NCI-H2196 treated with DMSO at 0.1 percent for 48 hours (cell line): ENCODE results near the gene TANK.
"Not testable (repeated sequence)": the region's sequence is repeated elsewhere in the genome, so short reads cannot be mapped to it uniquely, and the experiment has no call there.

Experiments used
- DNase-seq: peaks from one replicate; lab custom pipeline; 2025; ENCODE audit not compliant: unreplicated experiment; lab: John Stamatoyannopoulos, UW

TANK gene

GRCh38 chr2:161160226-161161073 is at the start of gene TANK:
TSS of gene TANK (plus strand) at chr2:161160428. CDS start at chr2:161179663, 19,235 bp downstream.
- DNase-seq, result peak; percentile 90

- DNase-seq, result no peak
These were observed 48.7 kb upstream of the TANK start for GRCh38 chr2:161111531-161111930.

- DNase-seq, result no peak
These were observed 47.3 kb upstream of the TANK start for GRCh38 chr2:161112908-161113307.

- no peak for DNase-seq
These were observed 46.3 kb upstream of the TANK start for GRCh38 chr2:161113693-161114575.

- no peak for DNase-seq
These were observed 45.0 kb upstream of the TANK start for GRCh38 chr2:161115205-161115604.

- no peak for DNase-seq
These were observed 44.4 kb upstream of the TANK start for GRCh38 chr2:161115605-161116380.

GRCh38 chr2:161116509-161116908 is 43.7 kb upstream of the TANK start:
- DNase-seq, result no peak

- DNase-seq, result no peak
These were observed 42.7 kb upstream of the TANK start for GRCh38 chr2:161117506-161117905.

GRCh38 chr2:161118722-161119121 is 41.5 kb upstream of the TANK start:
- no peak for DNase-seq

- DNase-seq, result no peak
These were observed 40.7 kb upstream of the TANK start for GRCh38 chr2:161119483-161119882.

GRCh38 chr2:161120775-161121174 is 39.5 kb upstream of the TANK start:
- DNase-seq, result no peak

GRCh38 chr2:161121622-161122021 is 38.6 kb upstream of the TANK start:
- DNase-seq, result no peak

- no peak for DNase-seq
These were observed 37.3 kb upstream of the TANK start for GRCh38 chr2:161122772-161123530.

- no peak for DNase-seq
These were observed 36.6 kb upstream of the TANK start for GRCh38 chr2:161123531-161124030.

- no peak for DNase-seq
These were observed 36.0 kb upstream of the TANK start for GRCh38 chr2:161124201-161124600.

GRCh38 chr2:161128885-161129284 is 31.3 kb upstream of the TANK start:
- no peak for DNase-seq

GRCh38 chr2:161130354-161130753 is 29.9 kb upstream of the TANK start:
- no peak for DNase-seq

GRCh38 chr2:161131074-161131680 is 29.1 kb upstream of the TANK start:
- DNase-seq, result no peak

GRCh38 chr2:161131804-161132203 is 28.4 kb upstream of the TANK start:
- DNase-seq, result no peak

- DNase-seq, result not testable (repeated sequence)
These were observed 27.8 kb upstream of the TANK start for GRCh38 chr2:161132384-161132783.
